ENCODE measurements around the gene TMF1.

TMF1 gene, protein sequence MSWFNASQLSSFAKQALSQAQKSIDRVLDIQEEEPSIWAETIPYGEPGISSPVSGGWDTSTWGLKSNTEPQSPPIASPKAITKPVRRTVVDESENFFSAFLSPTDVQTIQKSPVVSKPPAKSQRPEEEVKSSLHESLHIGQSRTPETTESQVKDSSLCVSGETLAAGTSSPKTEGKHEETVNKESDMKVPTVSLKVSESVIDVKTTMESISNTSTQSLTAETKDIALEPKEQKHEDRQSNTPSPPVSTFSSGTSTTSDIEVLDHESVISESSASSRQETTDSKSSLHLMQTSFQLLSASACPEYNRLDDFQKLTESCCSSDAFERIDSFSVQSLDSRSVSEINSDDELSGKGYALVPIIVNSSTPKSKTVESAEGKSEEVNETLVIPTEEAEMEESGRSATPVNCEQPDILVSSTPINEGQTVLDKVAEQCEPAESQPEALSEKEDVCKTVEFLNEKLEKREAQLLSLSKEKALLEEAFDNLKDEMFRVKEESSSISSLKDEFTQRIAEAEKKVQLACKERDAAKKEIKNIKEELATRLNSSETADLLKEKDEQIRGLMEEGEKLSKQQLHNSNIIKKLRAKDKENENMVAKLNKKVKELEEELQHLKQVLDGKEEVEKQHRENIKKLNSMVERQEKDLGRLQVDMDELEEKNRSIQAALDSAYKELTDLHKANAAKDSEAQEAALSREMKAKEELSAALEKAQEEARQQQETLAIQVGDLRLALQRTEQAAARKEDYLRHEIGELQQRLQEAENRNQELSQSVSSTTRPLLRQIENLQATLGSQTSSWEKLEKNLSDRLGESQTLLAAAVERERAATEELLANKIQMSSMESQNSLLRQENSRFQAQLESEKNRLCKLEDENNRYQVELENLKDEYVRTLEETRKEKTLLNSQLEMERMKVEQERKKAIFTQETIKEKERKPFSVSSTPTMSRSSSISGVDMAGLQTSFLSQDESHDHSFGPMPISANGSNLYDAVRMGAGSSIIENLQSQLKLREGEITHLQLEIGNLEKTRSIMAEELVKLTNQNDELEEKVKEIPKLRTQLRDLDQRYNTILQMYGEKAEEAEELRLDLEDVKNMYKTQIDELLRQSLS

DNA sequence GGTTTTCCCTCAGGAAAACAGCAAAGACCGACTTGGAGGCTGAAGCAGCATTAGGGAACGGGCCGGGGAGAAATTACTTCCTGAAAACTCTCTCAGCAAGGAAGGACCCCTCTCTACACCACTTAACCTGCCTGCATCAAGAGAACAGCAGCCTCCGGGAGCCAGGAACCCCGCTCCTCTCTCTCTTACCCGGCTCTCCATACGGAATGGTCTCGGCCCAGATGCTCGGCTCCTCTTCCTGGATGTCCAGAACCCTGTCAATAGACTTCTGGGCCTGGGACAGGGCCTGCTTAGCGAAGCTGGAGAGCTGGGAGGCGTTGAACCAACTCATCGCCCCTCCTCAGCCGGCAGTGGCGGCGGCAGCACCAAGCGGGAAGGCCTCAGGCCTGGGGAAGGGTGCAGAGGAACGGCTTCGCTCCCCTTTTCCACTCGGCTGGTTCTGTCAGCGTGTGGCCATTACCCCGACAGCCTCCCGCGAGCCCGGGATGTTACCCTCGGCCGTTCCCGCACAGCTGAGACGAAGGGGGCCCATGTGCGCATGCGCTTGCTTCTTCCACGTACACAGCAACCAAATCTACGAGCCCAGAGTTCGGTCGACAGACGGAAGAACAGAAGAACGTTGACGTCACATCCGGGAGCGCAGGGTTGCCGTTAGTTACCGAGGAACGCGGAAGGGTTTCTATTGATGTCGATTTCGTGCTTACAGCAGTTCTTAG is at the start of gene TMF1:
TMF1 (minus strand) TSS at position 578 of the 716 bp plus-strand sequence; CDS start at position 331, 247 bp downstream.
- FAIRE-seq = peak; percentile 99

DNA sequence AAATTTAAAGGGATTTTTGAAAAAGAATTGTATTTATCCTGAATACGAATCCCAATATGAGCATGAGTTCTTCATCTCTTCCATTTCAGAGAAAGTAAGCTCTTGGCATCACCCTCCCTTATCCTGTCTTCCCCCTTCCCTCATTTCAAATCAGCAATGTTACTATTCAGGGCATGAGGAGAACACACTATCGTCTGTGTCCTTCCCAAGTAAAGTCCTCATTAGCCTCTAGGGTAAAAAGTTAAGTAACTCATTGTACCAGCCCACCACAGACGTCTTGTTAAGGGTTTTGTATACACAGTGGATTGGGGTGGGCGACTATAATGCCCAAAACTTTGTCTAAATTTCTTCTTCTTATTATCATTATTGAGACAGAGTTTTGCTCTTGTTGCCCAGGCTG is 47.4 kb upstream of the TMF1 start:
- no peak for FAIRE-seq

DNA sequence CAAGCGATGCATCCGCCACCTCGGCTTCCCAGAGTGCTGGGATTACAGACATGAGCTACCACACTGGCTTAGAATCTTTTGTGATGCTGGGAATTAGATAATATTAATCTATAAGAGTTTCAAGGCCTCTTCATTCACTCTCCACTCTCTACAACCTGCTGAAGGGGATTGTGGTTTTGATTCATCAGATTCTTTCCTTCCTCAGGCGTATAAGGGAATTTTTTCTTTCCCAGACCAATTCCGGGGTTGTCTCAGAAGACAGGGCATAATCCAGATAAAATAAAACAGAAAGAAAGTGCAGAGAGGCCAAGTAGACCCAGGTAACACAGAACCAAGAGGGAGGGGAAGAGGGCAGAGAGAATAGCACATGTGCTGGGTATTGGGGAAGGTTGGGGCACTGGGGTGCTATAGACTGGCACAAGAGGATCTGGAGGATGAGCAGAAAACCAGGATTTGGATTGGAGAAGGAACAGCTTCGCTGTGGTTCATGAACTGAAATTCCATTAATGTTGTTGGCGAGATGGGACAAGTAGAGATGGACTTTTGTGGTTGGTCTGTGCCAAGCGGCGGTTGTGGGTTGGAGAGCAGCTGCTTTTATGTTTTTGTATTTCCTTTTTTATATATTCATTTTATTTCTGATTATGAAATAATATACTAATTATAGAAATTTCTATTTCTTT is 45.4 kb upstream of the TMF1 start:
- no peak for FAIRE-seq

DNA sequence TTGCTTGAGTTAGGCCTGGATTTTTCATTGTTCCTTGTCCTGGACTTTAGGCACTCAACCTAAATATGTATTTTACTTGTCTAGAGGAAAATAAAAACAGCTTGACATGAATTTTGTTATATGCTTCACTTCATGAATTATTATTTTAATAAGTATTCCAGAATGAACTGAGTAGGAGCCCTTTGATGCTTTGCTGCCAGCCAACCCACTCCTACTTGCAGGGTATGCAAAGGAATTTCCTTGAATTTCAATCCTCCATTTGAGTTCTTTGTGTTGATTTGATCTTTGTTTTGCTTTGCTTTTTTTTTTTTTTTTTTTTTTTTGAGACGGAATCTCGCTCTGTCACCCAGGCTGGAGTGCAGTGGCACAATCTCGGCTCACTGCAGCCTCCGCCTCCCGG is 44.2 kb upstream of the TMF1 start:
- FAIRE-seq = no peak

DNA sequence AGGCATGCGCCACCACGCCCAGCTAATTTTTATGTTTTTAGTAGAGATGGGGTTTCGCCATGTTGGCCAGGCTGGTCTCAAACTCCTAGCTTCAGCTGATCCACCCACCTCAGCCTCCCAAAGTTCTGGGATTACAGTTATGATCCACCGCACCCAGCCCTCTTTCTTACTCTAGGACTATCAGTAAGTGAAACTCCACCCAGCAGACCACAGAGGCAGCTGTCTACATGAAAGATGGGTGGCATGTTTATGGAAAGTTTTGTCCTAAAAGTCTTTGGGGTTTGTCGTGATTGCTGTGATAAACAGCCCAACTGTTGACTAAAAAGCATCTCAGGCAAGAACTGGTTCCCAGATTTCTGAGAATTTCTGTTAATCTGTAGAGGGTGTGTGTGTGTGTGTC is 43.5 kb upstream of the TMF1 start:
- no peak for FAIRE-seq

DNA sequence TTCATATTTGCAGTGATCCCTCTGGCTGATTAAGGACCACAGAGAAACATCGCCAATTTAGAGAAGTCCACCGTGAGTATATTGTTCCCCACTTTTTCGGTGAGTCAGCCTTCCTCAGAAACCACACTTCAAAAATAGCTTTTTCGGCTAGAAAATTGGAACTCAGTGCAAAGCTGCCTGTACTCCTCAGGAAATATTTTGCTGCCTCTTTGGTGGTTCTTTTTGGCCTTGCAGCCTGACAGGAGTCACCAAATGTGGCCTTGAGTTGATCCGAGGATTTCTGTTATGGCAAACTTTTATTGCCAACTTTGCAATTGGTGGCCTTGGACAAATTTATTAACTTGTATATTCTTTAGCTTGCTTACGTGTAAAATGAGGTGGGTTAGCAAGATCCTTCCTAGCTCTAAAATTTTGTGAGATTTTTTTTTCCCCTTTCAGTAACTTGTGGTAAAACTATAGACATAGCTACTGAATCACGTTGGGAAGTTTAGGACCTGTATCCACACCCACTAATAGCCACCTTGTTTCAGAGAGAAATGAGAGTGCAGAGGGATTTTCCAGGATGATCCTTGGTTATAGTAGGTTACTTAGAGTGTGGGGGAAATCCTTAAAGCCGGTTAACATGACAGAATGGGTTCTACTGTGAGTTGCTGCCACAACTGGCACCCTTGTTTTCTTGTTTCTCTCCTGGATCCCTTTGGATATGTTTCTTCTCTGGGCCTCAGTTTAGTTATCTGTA is 42.5 kb upstream of the TMF1 start:
- no peak for FAIRE-seq

DNA sequence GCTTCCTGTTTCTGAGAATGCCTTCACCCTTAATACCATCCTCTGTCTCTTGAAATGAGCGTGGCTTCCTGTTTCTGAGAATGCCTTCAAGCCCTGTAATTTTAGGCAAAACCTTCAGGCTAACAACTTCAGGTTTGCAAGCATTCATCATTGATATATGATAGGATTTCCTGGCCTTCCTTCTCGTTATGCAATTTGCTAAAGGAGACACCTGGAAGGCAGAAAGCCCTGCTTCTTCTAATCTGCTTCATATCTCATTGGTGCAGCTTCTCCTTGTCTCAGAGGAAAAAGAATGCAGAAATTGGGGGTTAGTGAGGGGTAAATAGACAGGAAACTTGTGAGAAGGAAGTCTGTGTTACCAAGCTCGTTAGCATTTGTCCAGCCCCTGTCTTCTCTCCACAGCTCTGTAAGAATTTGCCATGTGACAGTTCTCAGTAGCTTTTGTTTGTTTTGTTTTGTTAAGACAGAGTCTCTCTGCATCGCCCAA is 39.9 kb upstream of the TMF1 start:
- no peak for FAIRE-seq

DNA sequence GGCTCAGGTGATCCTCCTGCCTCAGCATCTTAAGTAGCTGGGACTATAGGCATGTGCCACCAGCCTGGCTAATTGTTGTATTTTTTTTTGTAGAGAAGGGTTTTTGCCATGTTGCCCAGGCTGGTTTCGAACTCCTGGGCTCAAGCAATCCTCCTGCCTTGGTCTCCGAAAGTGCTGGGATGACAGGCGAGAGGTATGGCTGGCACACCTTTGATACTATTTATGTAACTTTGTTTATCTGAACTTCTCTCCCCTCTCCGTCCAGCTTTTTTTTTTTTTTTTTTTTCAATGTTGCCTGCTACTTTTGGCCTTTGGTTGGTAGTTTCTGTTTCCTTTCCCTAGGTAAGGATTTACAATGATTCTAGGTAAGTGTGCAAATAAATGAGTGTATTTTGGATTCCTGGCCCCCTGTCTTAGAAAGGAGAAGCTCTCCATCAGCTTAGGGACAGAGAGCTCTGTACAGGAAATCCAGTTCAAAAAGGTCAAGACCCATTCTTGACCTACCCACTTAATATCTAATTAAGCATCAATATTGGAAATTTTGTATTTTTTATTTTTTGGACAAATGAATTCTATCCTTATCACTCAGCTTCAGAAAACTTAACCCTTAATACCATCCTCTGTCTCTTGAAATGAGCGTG is 39.4 kb upstream of the TMF1 start:
- FAIRE-seq = no peak

DNA sequence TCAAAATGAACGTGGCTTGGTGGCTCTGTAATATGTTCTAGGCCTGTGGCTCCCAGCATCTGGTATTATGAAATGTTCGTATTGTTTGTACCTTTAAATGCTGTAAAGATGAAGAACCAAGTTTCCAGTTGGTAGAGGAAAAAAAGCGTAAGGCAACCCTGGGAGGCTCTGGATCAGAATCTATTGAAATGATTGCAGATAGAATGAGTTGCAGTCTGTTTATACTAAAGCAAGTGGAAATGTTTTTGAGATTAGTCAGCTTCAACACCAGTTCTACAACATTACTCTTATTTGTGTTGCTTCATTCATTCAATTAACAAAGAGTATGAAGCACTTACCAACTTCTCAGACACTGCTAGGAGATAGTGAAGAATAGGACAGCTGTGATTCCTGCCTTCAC is 37.9 kb upstream of the TMF1 start:
- no peak for FAIRE-seq

DNA sequence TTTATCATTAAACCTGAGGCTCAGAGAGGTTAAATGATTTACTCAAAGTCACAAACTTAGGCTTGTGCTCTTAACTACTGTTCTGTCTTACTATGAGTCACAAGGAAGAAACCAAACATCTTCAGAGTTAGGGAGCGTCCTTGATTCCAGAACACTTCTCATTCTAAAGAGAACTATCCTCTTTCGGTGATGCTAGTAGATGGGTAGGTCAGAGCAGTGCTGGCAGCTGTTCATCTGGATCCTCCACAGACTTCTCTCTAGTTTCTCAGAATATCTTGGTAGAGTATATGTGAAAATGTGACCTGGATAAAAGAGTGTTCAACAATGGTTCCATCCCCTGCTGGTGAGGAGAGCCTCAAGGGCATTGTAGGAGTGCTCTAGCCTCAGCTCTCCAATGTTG is 35.9 kb upstream of the TMF1 start:
- no peak for FAIRE-seq

DNA sequence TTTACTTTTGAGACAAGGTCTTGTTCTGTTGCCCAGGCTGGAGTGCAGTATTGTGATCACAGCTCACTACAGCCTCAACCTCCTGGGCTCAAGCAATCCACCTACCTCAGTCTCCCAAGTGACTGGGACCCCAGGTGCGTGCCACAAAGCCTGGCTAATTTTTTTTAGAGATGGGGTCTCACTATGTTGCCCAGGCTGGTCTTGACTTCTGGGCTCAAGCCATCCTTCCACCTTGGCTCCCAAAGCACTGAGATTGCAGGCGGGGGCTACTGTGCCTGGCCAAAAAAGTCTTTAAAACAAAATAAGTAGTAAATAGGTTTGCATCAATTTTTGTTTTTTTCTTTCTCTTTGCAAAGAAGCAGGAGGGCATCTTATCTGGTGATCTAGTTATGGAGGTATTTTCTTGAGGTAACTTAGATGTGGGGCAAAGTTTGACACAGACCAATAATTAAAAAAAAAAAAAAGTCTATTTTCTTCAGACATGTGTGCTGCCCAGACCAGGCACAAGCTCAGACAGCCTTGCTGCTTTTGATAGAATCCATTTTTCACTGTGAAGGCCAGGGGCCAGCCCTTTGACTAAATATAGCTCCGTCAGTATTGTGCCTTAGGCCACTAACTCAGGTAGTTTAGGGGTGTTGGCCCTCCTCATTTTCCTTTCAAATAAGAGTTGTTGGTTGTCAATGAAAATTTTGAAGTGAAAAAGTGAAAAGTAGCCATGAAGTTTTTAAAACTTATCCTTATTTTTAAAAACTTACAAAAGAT is 35.1 kb upstream of the TMF1 start:
- no peak for FAIRE-seq

DNA sequence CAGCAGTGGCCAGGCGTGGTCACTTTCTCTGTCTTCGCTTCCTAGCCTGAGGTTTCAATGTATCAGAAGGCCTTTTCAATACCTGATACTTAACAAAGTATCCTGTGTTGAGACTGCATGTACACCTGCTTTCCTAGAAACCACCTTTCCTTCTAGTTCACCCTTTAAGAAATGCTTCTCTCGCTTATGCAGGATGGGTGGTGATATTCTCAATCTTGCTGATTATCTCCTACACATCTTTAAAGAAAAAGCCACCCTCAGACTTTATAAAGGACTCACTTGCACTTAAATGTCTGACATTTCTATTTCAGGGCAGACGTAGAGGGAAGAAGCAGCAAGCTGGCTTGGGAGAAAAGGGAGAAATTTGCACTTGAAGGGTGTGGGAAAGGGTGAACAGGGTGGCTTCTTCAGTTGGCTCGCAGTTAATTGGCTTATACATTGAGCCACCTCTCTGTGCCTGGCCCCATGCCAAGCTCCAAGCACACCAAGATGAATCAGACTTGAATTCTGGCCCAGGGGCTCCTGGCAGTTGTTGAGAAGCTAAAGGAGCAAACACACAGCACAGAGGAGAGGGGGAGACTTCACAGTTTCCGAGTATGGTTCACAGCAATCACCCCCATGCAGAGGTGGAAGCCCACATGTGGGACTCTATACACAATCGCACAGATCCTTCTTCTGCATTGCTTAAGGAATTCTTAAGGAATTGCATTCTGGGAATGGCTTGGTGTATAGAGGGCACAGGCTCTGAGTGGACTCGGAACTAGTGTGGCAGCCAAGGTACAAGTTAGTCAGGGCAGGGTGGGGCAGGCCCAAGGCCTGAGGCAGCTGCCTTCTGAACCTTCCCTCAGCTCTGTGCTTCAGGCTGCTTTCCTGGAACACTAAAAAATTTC is 33.9 kb upstream of the TMF1 start:
- FAIRE-seq = no peak

DNA sequence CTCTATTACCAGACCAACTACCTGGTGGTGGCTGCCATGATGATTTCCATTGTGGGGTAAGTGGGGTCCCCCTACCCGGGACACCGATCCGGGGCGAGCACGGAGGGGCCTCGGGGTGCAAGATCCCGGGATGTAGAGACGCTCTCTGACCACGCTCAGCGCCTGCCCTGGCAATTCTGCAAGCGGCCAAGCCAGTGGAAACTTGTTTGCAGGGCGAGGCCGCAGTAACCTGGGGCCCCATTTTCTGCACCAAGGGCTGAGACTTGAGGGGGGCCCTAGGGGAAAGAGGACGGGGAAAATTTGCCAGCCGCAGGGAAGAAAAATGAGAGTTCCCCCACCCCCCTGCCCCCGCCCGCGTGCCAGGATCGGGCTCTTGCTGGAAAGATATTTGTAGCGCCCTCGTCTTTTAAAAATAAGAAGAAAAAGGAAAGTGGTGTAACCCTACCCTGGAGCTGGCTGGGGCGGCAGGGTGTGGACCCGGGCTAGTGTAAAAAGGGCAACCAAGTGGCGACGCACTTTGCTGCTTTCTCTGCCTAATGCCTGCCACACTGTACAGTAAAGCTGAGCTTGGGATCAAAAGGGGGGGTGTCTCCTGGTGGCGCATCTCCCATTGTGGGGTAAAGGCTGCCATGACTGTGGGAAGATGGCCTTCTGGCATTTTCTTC is 33.2 kb upstream of the TMF1 start:
- FAIRE-seq = no peak

DNA sequence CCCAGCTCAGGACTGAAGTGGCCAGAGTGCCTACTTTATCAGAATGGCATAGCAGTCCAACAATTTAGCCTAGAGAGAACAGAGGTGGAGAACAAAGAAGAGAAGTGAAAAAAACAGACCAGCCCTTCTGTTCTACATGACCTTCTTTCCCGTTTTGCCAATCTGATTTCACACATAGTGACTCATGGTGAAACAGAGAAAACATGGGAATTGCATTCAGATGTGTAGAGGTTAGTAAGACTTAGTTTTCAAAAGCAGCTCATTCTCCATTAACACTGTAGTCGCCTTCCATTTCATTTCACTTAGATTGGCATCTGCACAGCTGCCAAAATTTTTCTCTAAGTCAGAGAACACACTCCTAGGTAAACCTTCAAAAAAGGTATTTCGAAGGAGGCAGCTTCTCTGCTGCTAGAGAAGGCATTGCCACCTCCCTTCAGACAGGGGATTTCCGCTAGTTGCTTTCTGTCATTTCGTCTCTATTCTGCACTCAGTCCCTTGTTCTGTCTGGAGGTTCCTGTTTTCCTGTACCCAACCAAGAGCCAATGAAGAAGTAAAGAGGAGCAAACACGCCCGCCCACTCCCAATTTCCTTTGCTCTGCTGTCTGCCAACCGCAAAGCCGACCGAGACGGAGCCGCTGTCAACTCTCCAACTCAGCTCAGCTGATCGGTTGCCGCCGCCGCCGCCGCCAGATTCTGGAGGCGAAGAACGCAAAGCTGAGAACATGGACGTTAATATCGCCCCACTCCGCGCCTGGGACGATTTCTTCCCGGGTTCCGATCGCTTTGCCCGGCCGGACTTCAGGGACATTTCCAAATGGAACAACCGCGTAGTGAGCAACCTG is 32.4 kb upstream of the TMF1 start, which contains the start of gene ARL6IP5:
ARL6IP5 (plus strand) TSS at position 612 of the 842 bp plus-strand sequence; CDS start at position 723, 111 bp downstream.
- peak; percentile 98 for FAIRE-seq

DNA sequence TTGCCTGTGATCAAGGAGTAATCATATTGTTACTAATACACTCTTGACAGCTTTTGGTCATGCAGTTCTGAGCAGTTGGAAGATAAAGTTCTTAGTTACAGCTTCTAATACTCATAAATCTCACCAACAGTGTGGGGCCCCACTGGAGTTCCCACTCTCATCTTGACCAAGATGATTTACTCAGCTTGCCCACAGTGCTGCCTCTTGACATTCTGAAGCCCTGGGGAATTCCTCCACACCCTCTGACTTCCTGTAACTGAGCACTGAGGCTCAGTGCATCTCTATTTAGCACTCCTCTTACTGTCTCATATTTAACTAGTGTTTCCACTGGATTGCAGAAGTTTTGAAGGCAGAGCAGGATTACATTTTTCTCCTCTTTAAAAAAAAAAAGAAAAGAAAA is 30.7 kb upstream of the TMF1 start:
- no peak for FAIRE-seq

DNA sequence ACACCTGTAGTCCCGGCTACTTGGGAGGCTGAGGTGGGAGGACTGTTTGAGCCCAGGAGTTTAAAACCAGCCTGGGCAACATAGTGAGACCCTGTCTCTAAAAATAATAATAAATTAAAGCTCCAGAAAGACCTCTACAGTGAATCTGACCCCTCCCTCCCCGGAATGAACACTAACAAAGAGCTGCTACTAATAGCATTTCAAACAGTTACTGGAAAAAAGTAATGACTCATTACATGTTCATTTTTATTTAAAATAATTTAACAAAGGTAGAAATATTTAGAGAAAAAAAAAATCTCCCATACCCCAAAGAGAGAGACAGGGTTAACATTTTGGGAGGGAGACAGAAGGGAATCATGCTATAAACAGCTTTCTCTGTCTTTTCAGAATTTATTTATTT is 30.2 kb upstream of the TMF1 start:
- FAIRE-seq = no peak

DNA sequence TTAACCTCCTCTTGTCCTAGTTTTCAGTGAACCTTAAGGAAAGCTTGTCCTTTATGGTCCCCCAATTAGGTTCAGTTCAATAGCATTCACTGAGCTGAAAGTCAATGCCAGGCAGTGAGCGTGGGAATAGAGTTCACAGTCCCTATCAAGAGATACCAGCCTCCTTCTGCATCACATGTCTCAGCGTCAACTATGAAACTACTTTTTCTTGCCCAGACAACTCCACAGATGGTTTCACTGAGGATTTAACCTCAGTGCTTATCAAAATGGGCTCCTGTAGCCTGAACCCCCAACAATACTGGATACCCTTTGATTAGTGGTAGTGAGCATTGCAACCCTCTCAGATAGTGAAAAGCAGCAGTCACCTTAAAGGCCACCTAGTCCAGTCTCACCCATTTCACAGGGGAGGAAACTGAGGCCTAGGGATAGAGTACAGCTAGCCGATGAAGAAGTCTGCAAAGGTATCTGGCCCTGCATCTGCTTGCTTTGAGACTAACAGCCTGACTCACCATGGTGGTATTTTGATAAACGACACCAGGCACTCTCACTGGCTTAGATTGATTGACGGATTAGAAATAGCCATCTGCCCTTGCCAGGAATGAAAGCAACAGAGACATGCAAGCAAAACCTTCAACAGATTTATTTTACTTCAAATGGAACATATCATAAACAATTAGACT is 29.6 kb upstream of the TMF1 start:
- FAIRE-seq = no peak

All from G401.6 (cell line).